ENCODE results near the gene CDHR3. TPM values are rescaled to one million over a fixed set of nuclear protein-coding genes. Genes with fewer than 3 reads are reported as not detected.

CDHR3 gene
- polyA plus RNA-seq, 1 experiment: 1.9 TPM

DNA sequence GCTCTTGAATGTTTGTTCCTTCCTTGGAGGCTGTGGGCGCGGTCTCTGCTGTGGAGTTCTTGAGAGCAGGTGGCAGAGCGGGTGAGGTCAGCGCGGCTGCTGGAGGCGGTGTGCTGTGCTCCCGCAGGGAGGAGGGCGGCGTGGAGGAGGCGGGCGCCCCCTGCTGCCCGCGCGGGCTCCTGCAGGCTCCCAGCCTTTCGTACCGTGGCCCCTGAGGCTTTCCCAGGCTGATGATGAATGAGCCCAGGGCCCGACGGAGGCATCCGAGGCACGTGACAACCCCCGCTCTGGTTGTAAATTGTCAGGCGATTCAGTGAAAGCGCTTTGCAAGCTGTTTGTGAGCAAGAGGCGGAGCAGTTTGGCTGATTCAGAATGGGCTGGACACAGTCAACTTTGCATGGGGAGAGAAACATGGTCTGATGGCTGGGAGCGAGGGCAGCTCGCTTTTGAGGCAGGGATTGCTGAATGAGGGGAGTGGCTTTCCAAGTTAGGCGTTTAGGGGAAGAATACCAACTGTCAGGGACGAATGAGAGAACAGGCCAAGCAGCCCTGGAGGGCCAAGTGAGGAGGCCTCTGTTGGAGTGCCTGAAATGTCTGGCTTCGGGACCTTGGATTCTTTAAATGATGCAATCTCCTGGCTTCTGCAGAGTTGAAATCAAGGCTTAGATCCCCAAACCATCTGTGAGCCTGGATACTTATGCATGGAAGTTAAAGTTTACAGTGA lies 46.6 kb downstream of the CDHR3 start:
- Histone ChIP-seq H3K4me3 (ENCODE audit: low read depth, low read length) (peak overlapping the region; percentile 17), H3K27me3 (ENCODE audit: control insufficient read depth, insufficient read depth, low read length) (peaks cover 2% of the 10 kb centered on the region), H3K27ac (ENCODE audit: low read depth, low read length) (peak overlapping the region; percentile 87), H3K9me3 (ENCODE audit: control insufficient read depth, insufficient read depth, low read length) (peaks cover 3% of the 10 kb centered on the region)
- TF ChIP-seq, protein P1, sequence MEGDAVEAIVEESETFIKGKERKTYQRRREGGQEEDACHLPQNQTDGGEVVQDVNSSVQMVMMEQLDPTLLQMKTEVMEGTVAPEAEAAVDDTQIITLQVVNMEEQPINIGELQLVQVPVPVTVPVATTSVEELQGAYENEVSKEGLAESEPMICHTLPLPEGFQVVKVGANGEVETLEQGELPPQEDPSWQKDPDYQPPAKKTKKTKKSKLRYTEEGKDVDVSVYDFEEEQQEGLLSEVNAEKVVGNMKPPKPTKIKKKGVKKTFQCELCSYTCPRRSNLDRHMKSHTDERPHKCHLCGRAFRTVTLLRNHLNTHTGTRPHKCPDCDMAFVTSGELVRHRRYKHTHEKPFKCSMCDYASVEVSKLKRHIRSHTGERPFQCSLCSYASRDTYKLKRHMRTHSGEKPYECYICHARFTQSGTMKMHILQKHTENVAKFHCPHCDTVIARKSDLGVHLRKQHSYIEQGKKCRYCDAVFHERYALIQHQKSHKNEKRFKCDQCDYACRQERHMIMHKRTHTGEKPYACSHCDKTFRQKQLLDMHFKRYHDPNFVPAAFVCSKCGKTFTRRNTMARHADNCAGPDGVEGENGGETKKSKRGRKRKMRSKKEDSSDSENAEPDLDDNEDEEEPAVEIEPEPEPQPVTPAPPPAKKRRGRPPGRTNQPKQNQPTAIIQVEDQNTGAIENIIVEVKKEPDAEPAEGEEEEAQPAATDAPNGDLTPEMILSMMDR (IDR thresholded peaks at IDR 0.05; ENCODE audit: low read depth, low read length): peak; percentile 97
- POLR2A ChIA-PET: interaction anchor here (0.6 to 1.1 kb wide), 2 partner anchors 11 to 30 kb away, joined by 3 read pairs; no protein-coding TSS in a partner anchor
- CTCF ChIA-PET: interaction anchor here (0.6 to 2.0 kb wide), 21 partner anchors 11 to 366 kb away, joined by 3 to 8 read pairs (median 3); no protein-coding TSS in a partner anchor
- DNase-seq (ENCODE audit: low read depth, low spot score): peak; percentile 96

DNA sequence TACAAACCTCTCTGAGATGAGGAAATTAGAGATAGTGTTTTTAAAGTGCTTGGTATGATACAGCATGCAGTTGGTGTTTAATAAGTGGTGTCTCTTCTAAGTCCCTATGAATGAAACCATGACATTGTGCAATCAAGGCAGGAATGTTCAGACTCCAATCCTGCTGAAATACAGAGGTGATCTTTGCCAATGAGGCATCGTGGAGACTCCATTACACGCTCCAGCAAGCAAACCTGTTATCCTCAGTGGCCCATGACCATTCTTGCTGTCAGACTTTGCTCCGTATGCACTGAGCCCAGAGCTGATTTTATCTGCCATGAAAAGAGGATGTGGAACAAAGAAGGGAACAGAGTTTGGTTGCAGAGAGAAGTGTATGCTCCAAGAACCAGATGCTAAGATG lies 47.3 kb downstream of the CDHR3 start:
- ChIA-PET POLR2A (interaction anchor here (0.6 to 1.1 kb wide), 2 partner anchors 12 to 29 kb away, joined by 3 read pairs; no protein-coding TSS in a partner anchor), CTCF (interaction anchor here (0.6 to 2.0 kb wide), 20 partner anchors 12 to 366 kb away, joined by 3 to 8 read pairs (median 3); no protein-coding TSS in a partner anchor)
- Histone ChIP-seq H3K4me3 (ENCODE audit: low read depth, low read length) (no peak overlapping the region), H3K27ac (ENCODE audit: low read depth, low read length) (peak overlapping the region; percentile 87), H3K27me3 (ENCODE audit: control insufficient read depth, insufficient read depth, low read length) (peaks cover 2% of the 10 kb centered on the region), H3K9me3 (ENCODE audit: control insufficient read depth, insufficient read depth, low read length) (peaks cover 3% of the 10 kb centered on the region)
- no peak for DNase-seq (ENCODE audit: low read depth, low spot score)
- TF ChIP-seq, protein P1 (IDR thresholded peaks at IDR 0.05; ENCODE audit: low read depth, low read length): no peak

DNA sequence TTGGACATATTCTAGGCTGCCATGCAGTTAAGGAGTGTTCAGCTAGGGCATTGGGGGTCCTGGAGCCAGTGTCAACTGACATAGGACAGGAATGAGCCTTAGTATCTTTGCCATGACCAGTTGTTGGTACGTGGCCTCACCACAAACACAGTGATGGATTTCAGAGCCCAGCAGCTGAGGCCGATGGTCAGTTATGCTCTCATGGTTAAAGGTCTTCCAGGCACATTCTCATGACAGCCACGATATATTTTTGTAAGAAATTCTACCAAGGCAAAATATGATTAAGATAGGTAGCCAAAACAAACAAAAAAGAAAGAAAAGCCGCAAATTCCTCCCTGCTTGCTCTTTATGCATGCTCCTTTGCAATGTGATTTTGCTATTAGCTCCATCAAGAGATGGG lies 47.8 kb downstream of the CDHR3 start:
- TF ChIP-seq, protein P1 (IDR thresholded peaks at IDR 0.05; ENCODE audit: low read depth, low read length): no peak
- no peak for DNase-seq (ENCODE audit: low read depth, low spot score)
- CTCF ChIA-PET: no interaction called here

DNA sequence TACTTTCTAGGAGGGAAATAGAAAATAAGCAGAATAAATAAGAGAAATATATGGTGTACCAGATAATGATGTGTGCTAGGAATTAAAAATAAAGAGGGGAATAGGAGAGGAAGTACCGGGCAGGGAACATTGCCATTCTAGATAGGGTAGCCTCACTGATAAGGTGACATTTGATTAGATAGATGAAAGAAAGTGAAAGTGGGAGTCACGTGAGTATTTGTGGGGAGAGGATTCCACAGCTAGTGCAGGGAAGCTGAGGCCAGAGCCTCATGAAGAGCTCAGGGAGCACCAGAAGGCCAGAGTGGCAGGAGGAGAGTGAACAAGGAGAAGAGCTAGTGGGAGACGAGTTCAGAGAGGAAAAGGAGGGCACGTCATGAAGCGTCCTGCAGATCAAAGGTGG lies 49.1 kb downstream of the CDHR3 start:
- H3K27me3 ChIP-seq (ENCODE audit: control insufficient read depth, insufficient read depth, low read length): no peaks in the 10 kb centered on the region
- TF ChIP-seq, protein P1 (IDR thresholded peaks at IDR 0.05; ENCODE audit: low read depth, low read length): no peak
- H3K27ac ChIP-seq (ENCODE audit: low read depth, low read length): no peak overlapping the region
- ChIA-PET CTCF (no interaction called here), POLR2A (no interaction called here)
- no peak overlapping the region for H3K4me3 ChIP-seq (ENCODE audit: low read depth, low read length)
- H3K9me3 ChIP-seq (ENCODE audit: control insufficient read depth, insufficient read depth, low read length): no peaks in the 10 kb centered on the region; the same call in 1 of the 2 replicates
- no peak for DNase-seq (ENCODE audit: low read depth, low spot score)

More for the DNA sequence above, 47.8 kb downstream of the CDHR3 start:
- peak overlapping the region; percentile 71 for H3K27ac ChIP-seq (ENCODE audit: low read depth, low read length)
- H3K9me3 ChIP-seq (ENCODE audit: control insufficient read depth, insufficient read depth, low read length): peaks cover 3% of the 10 kb centered on the region
- POLR2A ChIA-PET: no interaction called here
- H3K4me3 ChIP-seq (ENCODE audit: low read depth, low read length): no peak overlapping the region
- H3K27me3 ChIP-seq (ENCODE audit: control insufficient read depth, insufficient read depth, low read length): peaks cover 2% of the 10 kb centered on the region

GRCh38 chr7:106012935-106013439 lies 49.9 kb downstream of the CDHR3 start:
- CTCF ChIA-PET: interaction anchor here (0.9 to 1.7 kb wide), 3 partner anchors 13 to 81 kb away, joined by 3 to 4 read pairs (median 3); no protein-coding TSS in a partner anchor
- DNase-seq (ENCODE audit: low read depth, low spot score): peak; percentile 85
- POLR2A ChIA-PET: interaction anchor here (0.5 to 1.2 kb wide), 4 partner anchors 23 to 37 kb away, joined by 3 to 5 read pairs (median 4); no protein-coding TSS in a partner anchor
- Histone ChIP-seq H3K4me3 (ENCODE audit: low read depth, low read length) (no peak overlapping the region), H3K27me3 (ENCODE audit: control insufficient read depth, insufficient read depth, low read length) (no peaks in the 10 kb centered on the region), H3K27ac (ENCODE audit: low read depth, low read length) (peak overlapping the region; percentile 91), H3K9me3 (ENCODE audit: control insufficient read depth, insufficient read depth, low read length) (no peaks in the 10 kb centered on the region; the same call in 1 of the 2 replicates)
- TF ChIP-seq, protein P1 (IDR thresholded peaks at IDR 0.05; ENCODE audit: low read depth, low read length): no peak

Measured in AG04450 (cell line).